ENCODE measurements around the gene USP3. TPM values are rescaled to one million over a fixed set of nuclear protein-coding genes. Genes with fewer than 3 reads are reported as not detected.
"Not testable (repeated sequence)": the region's sequence is repeated elsewhere in the genome, so short reads cannot be mapped to it uniquely, and the experiment has no call there.

Gene USP3
- total RNA-seq, 2 experiments from 2014 or later = 57.1 to 58.6 TPM

DNA sequence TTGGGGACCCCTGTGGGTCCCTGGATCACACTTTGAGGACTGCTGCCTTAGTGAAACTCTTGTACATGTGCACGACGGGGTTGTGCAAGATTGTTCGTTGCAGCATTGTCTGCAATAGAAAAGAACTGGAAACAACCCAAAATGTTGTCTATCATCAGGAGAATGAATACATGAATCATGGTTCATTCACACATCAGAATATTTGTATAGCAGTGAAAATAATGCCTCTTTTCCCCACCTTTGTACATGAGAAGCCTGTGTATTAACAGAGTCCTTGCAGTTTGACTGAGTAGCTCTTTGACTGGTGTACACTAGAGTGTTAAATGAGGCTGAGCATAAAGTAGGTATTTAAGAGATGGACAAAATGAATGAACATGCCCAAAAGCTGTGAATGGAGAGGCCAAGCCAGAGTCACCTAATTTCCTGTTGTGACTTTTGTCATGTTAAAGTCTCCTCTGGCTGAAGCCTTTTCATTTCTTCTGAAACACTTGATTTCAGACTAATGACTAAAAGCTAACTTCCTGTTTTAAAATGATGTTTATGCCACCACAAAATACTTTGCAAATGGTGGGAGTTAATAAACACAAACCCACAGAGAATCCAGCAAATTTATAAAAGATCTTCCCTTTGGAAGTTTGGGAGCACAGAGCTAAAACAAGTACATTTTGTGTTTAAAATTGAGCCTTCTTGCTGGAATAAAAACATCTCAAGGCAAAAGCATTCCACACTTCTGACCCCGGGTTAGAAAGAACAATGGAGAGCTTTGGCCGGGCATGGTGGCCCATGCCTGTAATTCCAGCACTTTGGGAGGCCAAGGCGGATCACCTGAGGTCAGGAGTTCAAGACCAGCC lies 20.6 kb upstream of the USP3 start:
- Mint-ChIP-seq H3K27me3 (no peaks in the 10 kb centered on the region), H3K4me1 (ENCODE audit: low read depth) (peaks cover 71% of the 10 kb centered on the region), H3K27ac (peak overlapping the region; percentile 92), H3K36me3 (ENCODE audit: low read depth) (no peaks in the 10 kb centered on the region), H3K9me3 (no peaks in the 10 kb centered on the region), H3K4me3 (no peak overlapping the region)
- POLR2A ChIA-PET = interaction anchor here (0.7 to 4.3 kb wide), 6 partner anchors 13 to 117 kb away, joined by 3 to 34 read pairs (median 4); partner anchors contain the start of gene USP3
- ATAC-seq (peak; percentile 10), DNase-seq (no peak)
- TF ChIP-seq, protein P1, sequence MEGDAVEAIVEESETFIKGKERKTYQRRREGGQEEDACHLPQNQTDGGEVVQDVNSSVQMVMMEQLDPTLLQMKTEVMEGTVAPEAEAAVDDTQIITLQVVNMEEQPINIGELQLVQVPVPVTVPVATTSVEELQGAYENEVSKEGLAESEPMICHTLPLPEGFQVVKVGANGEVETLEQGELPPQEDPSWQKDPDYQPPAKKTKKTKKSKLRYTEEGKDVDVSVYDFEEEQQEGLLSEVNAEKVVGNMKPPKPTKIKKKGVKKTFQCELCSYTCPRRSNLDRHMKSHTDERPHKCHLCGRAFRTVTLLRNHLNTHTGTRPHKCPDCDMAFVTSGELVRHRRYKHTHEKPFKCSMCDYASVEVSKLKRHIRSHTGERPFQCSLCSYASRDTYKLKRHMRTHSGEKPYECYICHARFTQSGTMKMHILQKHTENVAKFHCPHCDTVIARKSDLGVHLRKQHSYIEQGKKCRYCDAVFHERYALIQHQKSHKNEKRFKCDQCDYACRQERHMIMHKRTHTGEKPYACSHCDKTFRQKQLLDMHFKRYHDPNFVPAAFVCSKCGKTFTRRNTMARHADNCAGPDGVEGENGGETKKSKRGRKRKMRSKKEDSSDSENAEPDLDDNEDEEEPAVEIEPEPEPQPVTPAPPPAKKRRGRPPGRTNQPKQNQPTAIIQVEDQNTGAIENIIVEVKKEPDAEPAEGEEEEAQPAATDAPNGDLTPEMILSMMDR (IDR thresholded peaks at IDR 0.05) = no peak
- CTCF ChIA-PET = interaction anchor here (0.8 to 7.6 kb wide), 11 partner anchors 8 to 585 kb away, joined by 3 to 53 read pairs (median 7); no protein-coding TSS in a partner anchor
- intact Hi-C loops (cut with micrococcal nuclease) = no loop called here

DNA sequence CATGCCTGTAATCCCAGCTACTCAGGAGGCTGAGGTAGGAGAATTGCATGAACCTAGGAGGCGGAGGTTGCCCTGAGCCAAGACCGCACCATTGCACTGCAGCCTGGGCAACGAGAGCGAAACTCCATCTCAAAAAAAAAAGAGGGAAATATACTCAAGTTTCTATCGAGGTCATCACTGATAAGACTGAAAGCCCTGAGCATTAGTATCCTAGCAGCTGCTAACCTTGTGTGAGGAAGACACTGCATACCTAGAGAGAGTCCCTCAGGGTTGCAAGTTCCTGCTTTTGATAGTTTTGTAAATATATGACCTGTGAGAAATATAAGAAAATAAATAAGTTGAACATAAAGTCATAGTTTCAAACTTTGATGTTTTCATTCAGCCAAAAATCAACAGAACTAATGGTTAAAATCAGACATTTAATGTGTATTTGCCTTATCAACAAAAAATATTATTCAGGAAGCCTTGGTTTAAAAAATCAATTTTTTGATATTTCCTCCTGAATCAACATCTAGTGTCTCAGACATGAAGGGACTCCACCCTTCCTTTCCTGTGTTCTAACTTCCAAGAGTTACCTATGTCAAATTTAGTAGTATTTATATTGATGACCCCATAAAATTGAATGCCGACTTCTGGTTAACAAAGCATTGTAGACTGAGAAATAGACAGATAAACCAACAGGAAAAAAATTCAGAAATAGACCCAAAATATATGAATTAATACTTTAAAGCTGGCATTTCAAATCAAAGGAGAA lies 19.8 kb upstream of the USP3 start:
- Mint-ChIP-seq H3K4me1 (ENCODE audit: low read depth) (peaks cover 64% of the 10 kb centered on the region), H3K27ac (peak overlapping the region; percentile 92), H3K9me3 (no peaks in the 10 kb centered on the region), H3K27me3 (no peaks in the 10 kb centered on the region), H3K36me3 (ENCODE audit: low read depth) (no peaks in the 10 kb centered on the region), H3K4me3 (no peak overlapping the region)
- intact Hi-C loops (cut with micrococcal nuclease) = no loop called here
- POLR2A ChIA-PET = interaction anchor here (0.7 to 4.3 kb wide), 5 partner anchors 8 to 116 kb away, joined by 3 to 34 read pairs (median 4); partner anchors contain the start of gene USP3
- no peak for ATAC-seq
- no peak for DNase-seq
- CTCF ChIA-PET = interaction anchor here (1.3 to 7.6 kb wide), 7 partner anchors 8 to 115 kb away, joined by 3 to 53 read pairs (median 10); no protein-coding TSS in a partner anchor
- TF ChIP-seq, protein P1 (IDR thresholded peaks at IDR 0.05) = no peak

DNA sequence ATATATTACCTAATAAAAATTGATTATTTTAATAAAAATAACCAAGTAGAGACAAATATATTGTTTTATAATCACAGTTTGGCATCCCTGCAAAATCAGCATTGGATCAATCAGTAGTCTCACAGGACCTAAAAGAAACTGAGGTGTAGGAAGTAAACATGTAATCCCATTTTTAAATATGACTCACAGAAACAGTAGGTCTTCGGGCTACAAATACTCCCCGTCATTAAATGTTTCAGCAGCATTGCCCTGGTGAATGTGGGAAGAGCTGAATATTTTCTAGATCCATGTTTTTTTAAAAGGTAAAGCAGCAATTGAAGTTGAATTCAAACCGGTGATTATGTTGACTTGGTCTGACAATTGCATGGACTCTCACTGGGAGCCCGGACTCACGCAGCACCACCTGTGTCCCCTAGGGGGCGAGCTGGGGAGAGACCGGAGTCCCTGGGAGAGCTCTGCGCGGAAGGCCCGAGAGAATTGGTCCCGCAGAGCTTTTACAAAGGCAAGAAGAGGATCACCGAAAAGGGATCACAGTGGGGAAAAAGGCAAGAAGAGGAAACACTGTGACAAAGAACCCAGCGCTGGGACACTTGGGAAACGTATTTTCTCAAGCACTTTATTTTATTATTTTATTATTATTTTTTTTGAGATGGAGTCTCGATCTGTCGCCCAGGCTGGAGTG lies 17.2 kb upstream of the USP3 start:
- peak overlapping the region; percentile 14 for H3K4me3 Mint-ChIP-seq
- peaks cover 54% of the 10 kb centered on the region for H3K4me1 Mint-ChIP-seq (ENCODE audit: low read depth)
- CTCF ChIA-PET = interaction anchor here (0.6 to 7.3 kb wide), 36 partner anchors 9 to 294 kb away, joined by 3 to 62 read pairs (median 5); partner anchors contain the start of genes FBXL22 and USP3
- POLR2A ChIA-PET = interaction anchor here (0.6 to 2.2 kb wide), 8 partner anchors 9 to 171 kb away, joined by 3 to 13 read pairs (median 4); partner anchors contain the start of gene USP3
- H3K27ac Mint-ChIP-seq = peak overlapping the region; percentile 62
- H3K9me3 Mint-ChIP-seq = no peaks in the 10 kb centered on the region
- TF ChIP-seq, protein P1 (IDR thresholded peaks at IDR 0.05) = peak; percentile 98
- intact Hi-C loops (cut with micrococcal nuclease) = no loop called here
- ATAC-seq (peak; percentile 91), DNase-seq (peak; percentile 94)
- no peaks in the 10 kb centered on the region for H3K36me3 Mint-ChIP-seq (ENCODE audit: low read depth)
- no peaks in the 10 kb centered on the region for H3K27me3 Mint-ChIP-seq

DNA sequence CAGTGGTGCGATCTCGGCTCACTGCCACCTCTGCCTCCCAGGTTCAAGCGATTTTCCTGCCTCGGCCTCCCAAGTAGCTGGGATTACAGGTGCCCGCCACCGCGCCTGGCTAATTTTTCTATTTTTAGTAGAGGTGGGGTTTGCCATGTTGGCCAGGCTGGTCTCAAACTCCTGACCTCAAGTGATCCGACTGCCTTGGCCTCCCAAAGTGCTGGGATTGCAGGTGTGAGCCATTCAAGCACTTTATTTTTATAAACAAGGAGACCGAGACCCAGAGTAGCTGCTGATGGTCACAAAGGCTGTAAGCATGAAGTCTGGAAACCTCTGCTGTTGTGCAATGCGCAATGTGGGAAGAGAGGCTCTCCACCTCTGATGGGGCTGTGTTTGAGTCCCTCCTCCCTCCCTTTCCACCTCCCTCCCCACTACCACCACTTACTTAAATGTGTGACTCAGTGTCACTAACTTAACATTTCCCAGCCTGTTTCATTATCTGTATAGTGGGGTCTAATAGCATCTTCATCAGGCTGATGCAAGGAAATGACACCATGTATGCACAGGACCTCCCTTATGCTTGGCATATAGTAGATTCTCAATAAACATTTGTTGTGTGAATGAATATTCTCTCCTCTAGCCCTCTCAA lies 16.5 kb upstream of the USP3 start:
- H3K27me3 Mint-ChIP-seq; H3K36me3 Mint-ChIP-seq (ENCODE audit: low read depth); H3K4me3 Mint-ChIP-seq; H3K27ac Mint-ChIP-seq; intact Hi-C loops (cut with micrococcal nuclease); H3K9me3 Mint-ChIP-seq; ATAC-seq; DNase-seq: not testable (repeated sequence)
- ChIA-PET CTCF (interaction anchor here (0.6 to 7.3 kb wide), 37 partner anchors 8 to 294 kb away, joined by 3 to 62 read pairs (median 5); partner anchors contain the start of genes FBXL22 and USP3), POLR2A (interaction anchor here (0.6 to 2.2 kb wide), 7 partner anchors 9 to 170 kb away, joined by 3 to 13 read pairs (median 4); partner anchors contain the start of gene USP3)
- peaks cover 57% of the 10 kb centered on the region for H3K4me1 Mint-ChIP-seq (ENCODE audit: low read depth)

Data from activated CD8-positive, alpha-beta T cell treated with anti-CD3 and anti-CD28 coated beads for 36 hours (primary cell).